HEK293 (cell line): ENCODE measurements around the gene FAR1.

ENCODE experiments used
- CTCF ChIA-PET: fragments of 350-600 bp; formaldehyde crosslinking; extraction: SDS; loops from one replicate; lab custom pipeline; 2021; ENCODE audit warnings: antibody characterized with exemption; lab: Yijun Ruan, JAX
- POLR2A ChIA-PET: fragments of 300-600 bp; formaldehyde crosslinking; extraction: SDS; loops from one replicate; lab custom pipeline; 2020; ENCODE audit warnings: antibody characterized with exemption, inconsistent platforms; lab: Yijun Ruan, JAX
- H3K27ac ChIP-seq: fragments of 200-500 bp; sonication (Bioruptor generic); 2 replicates; pipeline ENCODE4 v1.5.1; 2014; ENCODE audit warnings: low read depth, low read length, control low read depth, inconsistent platforms; ENCODE audit errors: extremely low read depth
- H3K36me3 ChIP-seq, 2 experiments: fragments of 200-500 bp in 1 of 2; sonication (Bioruptor generic) in 1 of 2; 1 replicate in 1 of 2; 2 replicates in 1 of 2; pipeline ENCODE4 v1.5.1; 2014 to 2017; ENCODE audit warnings: inconsistent platforms in 2 of 2, low read length in 2 of 2; ENCODE audit not compliant: control insufficient read depth in 2 of 2, insufficient read depth in 1 of 2
- H3K4me1 ChIP-seq: fragments of 200-500 bp; sonication (Bioruptor generic); 2 replicates; pipeline ENCODE4 v1.5.1; 2014; ENCODE audit warnings: mild to moderate bottlenecking, low read length, inconsistent platforms; ENCODE audit not compliant: control insufficient read depth, insufficient read depth
- H3K4me3 ChIP-seq: 2 replicates; pipeline ENCODE4 v1.5.1; 2011; ENCODE audit warnings: low read depth, mild to moderate bottlenecking, control low read depth, low read length, moderate library complexity
- H3K9me3 ChIP-seq: fragments of 200-500 bp; sonication (Bioruptor generic); 2 replicates; pipeline ENCODE4 v1.5.1; 2014; ENCODE audit warnings: low read depth, low read length, inconsistent platforms; ENCODE audit not compliant: control insufficient read depth, insufficient read depth
- ZNF394 ChIP-seq: fragments of 450-650 bp; formaldehyde crosslinking; IDR thresholded peaks from 2 replicates; pipeline ENCODE4 v1.5.1; 2016; ENCODE audit warnings: missing biosample characterization, missing genetic modification characterization, mild to moderate bottlenecking, moderate library complexity, borderline replicate concordance
- ZNF514 ChIP-seq: fragments of 450-650 bp; formaldehyde crosslinking; IDR thresholded peaks from 2 replicates; pipeline ENCODE4 v1.5.1; 2016; ENCODE audit warnings: missing biosample characterization, missing genetic modification characterization
- ZNF660 ChIP-seq: fragments of 450-650 bp; IDR thresholded peaks from 2 replicates; pipeline ENCODE4 v1.5.1; 2018; ENCODE audit warnings: missing biosample characterization, mild to moderate bottlenecking, missing genetic modification characterization
- ZNF701 ChIP-seq: fragments of 450-650 bp; formaldehyde crosslinking; IDR thresholded peaks from 2 replicates; pipeline ENCODE4 v1.5.1; 2016; ENCODE audit warnings: missing biosample characterization, missing genetic modification characterization
- ZSCAN23 ChIP-seq: fragments of 450-650 bp; formaldehyde crosslinking; IDR thresholded peaks from 2 replicates; pipeline ENCODE4 v1.5.1; 2016; ENCODE audit warnings: missing biosample characterization, missing genetic modification characterization
- TF ChIP-seq, protein P1 (sequence below): fragments of 450-650 bp; formaldehyde crosslinking; conservative IDR thresholded peaks from 2 replicates; pipeline ENCODE4 v1.5.1; 2016; ENCODE audit warnings: low read depth, missing biosample characterization, missing genetic modification characterization
- TF ChIP-seq, protein P2 (sequence below): fragments of 450-650 bp; formaldehyde crosslinking; IDR thresholded peaks from 2 replicates; pipeline ENCODE4 v1.5.1; 2016; ENCODE audit warnings: missing biosample characterization, missing genetic modification characterization, borderline replicate concordance
- TF ChIP-seq, protein P3 (sequence below): fragments of 450-650 bp; formaldehyde crosslinking; IDR thresholded peaks from 2 replicates; pipeline ENCODE4 v1.5.1; 2017; ENCODE audit warnings: missing biosample characterization, missing genetic modification characterization
- TF ChIP-seq, protein P4 (sequence below): fragments of 450-650 bp; formaldehyde crosslinking; IDR thresholded peaks from 2 replicates; pipeline ENCODE4 v1.5.1; 2016; ENCODE audit warnings: missing biosample characterization, missing genetic modification characterization
- TF ChIP-seq, protein P5 (sequence below): fragments of 450-650 bp; formaldehyde crosslinking; IDR thresholded peaks from 2 replicates; pipeline ENCODE4 v1.5.1; 2016; ENCODE audit warnings: missing biosample characterization, missing genetic modification characterization

The FAR1 gene

DNA sequence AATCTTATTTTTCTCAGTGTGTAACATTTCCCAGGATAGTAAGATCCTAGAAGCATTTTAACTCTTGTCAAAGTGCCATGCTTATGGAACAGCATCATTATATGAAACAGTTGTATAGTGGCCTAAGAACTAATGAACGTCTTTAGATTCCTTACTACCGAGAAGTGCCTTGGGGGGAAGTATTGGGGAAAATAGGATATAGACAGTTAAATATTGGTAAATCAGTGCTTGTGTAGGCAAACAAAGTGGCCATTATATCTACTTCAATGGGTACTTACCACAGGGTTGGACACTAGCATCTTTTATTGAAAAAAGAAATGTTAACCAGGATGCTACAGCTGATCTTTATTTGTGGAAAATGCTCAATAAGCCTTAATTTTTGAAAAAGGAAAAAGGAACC, 11.3 kb downstream of the FAR1 start:
- H3K9me3 ChIP-seq = no peaks in the 10 kb centered on the region
- ChIA-PET CTCF (interaction anchor here (0.6 kb wide), 1 partner anchor 25 kb away, joined by 3 read pairs; no protein-coding TSS in a partner anchor), POLR2A (no interaction called here)
- H3K27ac ChIP-seq = no peak overlapping the region
- no peak overlapping the region for H3K4me3 ChIP-seq
- H3K4me1 ChIP-seq = no peaks in the 10 kb centered on the region; the same call in 1 of the 2 replicates
- TF ChIP-seq, protein P1, sequence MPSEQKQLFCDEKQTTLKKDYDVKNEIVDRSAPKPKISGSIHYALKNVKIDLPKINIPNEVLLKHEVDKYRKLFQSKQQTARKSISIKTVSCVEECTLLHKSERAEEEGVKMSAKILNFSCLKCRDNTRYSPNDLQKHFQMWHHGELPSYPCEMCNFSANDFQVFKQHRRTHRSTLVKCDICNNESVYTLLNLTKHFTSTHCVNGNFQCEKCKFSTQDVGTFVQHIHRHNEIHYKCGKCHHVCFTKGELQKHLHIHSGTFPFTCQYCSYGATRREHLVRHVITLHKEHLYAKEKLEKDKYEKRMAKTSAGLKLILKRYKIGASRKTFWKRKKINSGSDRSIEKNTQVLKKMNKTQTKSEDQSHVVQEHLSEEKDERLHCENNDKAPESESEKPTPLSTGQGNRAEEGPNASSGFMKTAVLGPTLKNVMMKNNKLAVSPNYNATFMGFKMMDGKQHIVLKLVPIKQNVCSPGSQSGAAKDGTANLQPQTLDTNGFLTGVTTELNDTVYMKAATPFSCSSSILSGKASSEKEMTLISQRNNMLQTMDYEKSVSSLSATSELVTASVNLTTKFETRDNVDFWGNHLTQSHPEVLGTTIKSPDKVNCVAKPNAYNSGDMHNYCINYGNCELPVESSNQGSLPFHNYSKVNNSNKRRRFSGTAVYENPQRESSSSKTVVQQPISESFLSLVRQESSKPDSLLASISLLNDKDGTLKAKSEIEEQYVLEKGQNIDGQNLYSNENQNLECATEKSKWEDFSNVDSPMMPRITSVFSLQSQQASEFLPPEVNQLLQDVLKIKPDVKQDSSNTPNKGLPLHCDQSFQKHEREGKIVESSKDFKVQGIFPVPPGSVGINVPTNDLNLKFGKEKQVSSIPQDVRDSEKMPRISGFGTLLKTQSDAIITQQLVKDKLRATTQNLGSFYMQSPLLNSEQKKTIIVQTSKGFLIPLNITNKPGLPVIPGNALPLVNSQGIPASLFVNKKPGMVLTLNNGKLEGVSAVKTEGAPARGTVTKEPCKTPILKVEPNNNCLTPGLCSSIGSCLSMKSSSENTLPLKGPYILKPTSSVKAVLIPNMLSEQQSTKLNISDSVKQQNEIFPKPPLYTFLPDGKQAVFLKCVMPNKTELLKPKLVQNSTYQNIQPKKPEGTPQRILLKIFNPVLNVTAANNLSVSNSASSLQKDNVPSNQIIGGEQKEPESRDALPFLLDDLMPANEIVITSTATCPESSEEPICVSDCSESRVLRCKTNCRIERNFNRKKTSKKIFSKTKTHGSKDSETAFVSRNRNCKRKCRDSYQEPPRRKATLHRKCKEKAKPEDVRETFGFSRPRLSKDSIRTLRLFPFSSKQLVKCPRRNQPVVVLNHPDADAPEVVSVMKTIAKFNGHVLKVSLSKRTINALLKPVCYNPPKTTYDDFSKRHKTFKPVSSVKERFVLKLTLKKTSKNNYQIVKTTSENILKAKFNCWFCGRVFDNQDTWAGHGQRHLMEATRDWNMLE = no peak
- TF ChIP-seq, protein P2, sequence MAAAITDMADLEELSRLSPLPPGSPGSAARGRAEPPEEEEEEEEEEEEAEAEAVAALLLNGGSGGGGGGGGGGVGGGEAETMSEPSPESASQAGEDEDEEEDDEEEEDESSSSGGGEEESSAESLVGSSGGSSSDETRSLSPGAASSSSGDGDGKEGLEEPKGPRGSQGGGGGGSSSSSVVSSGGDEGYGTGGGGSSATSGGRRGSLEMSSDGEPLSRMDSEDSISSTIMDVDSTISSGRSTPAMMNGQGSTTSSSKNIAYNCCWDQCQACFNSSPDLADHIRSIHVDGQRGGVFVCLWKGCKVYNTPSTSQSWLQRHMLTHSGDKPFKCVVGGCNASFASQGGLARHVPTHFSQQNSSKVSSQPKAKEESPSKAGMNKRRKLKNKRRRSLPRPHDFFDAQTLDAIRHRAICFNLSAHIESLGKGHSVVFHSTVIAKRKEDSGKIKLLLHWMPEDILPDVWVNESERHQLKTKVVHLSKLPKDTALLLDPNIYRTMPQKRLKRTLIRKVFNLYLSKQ (tag by site-specific recombination) = no peak
- TF ChIP-seq ZNF394 (tag by site-specific recombination) = no peak
- no peak for TF ChIP-seq ZSCAN23 (tag by site-specific recombination)
- TF ChIP-seq, all 188 proteins: peak for 0
- H3K36me3 ChIP-seq = no peaks in the 10 kb centered on the region

DNA sequence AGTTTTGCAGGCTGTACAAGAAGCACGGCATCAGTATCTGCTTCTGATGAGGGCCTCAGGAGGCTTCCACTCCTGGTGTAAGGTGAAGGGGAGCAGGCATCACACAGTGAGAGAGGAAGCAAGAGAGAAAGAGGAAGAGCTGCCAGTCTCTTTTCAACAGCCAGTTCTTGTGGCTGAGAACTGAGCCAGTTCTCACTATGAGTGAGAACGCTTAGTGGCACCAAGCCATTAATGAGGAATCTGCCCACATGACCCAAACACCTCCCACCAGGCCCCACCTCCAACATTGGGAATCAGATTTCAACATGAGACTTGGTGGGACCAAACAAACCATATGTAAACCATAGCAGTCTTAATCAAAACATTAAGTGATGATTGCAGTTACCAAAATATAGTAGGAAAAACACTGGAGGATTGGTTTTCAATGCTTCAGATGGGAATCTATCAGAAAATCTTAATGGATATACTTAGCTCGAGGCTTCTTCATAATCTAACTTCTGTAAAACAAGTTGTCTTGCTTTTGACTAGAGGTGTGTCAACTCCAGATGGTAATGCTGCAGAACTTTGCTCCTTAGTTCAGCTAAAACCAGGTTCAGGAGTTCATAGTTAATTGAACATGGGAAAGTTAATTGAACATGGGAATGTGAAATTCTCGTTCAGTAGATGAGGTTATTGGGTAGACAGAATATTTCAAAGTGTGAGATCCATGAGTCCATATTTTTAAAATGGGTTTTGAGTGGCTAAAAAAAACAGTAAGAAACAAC, 12.2 kb downstream of the FAR1 start:
- no peak overlapping the region for H3K27ac ChIP-seq
- H3K4me3 ChIP-seq = no peak overlapping the region
- H3K9me3 ChIP-seq = no peaks in the 10 kb centered on the region
- TF ChIP-seq ZNF660 (tag by site-specific recombination) = no peak
- TF ChIP-seq, protein P3, sequence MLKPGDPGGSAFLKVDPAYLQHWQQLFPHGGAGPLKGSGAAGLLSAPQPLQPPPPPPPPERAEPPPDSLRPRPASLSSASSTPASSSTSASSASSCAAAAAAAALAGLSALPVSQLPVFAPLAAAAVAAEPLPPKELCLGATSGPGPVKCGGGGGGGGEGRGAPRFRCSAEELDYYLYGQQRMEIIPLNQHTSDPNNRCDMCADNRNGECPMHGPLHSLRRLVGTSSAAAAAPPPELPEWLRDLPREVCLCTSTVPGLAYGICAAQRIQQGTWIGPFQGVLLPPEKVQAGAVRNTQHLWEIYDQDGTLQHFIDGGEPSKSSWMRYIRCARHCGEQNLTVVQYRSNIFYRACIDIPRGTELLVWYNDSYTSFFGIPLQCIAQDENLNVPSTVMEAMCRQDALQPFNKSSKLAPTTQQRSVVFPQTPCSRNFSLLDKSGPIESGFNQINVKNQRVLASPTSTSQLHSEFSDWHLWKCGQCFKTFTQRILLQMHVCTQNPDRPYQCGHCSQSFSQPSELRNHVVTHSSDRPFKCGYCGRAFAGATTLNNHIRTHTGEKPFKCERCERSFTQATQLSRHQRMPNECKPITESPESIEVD (tag by site-specific recombination) = no peak
- TF ChIP-seq, protein P4, sequence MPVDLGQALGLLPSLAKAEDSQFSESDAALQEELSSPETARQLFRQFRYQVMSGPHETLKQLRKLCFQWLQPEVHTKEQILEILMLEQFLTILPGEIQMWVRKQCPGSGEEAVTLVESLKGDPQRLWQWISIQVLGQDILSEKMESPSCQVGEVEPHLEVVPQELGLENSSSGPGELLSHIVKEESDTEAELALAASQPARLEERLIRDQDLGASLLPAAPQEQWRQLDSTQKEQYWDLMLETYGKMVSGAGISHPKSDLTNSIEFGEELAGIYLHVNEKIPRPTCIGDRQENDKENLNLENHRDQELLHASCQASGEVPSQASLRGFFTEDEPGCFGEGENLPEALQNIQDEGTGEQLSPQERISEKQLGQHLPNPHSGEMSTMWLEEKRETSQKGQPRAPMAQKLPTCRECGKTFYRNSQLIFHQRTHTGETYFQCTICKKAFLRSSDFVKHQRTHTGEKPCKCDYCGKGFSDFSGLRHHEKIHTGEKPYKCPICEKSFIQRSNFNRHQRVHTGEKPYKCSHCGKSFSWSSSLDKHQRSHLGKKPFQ (tag by site-specific recombination) = peak; percentile 96
- TF ChIP-seq ZNF701 (tag by site-specific recombination) = no peak
- no peak for TF ChIP-seq ZNF514 (tag by site-specific recombination)
- TF ChIP-seq, protein P5, sequence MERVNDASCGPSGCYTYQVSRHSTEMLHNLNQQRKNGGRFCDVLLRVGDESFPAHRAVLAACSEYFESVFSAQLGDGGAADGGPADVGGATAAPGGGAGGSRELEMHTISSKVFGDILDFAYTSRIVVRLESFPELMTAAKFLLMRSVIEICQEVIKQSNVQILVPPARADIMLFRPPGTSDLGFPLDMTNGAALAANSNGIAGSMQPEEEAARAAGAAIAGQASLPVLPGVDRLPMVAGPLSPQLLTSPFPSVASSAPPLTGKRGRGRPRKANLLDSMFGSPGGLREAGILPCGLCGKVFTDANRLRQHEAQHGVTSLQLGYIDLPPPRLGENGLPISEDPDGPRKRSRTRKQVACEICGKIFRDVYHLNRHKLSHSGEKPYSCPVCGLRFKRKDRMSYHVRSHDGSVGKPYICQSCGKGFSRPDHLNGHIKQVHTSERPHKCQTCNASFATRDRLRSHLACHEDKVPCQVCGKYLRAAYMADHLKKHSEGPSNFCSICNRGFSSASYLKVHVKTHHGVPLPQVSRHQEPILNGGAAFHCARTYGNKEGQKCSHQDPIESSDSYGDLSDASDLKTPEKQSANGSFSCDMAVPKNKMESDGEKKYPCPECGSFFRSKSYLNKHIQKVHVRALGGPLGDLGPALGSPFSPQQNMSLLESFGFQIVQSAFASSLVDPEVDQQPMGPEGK (tag by site-specific recombination) = no peak
- ChIA-PET POLR2A (no interaction called here), CTCF (interaction anchor here (0.6 to 0.7 kb wide), 3 partner anchors 24 to 1178 kb away, joined by 3 to 4 read pairs (median 3); no protein-coding TSS in a partner anchor)
- no peaks in the 10 kb centered on the region; the same call in 1 of the 2 replicates for H3K4me1 ChIP-seq
- H3K36me3 ChIP-seq = no peaks in the 10 kb centered on the region
